Right lobe of liver (tissue), 6 donors: ENCODE measurements around the gene DNAJC5. TPM values are rescaled to one million over a fixed set of nuclear protein-coding genes. Genes with fewer than 3 reads are reported as not detected.

Experiments used
- ATAC-seq, 4 donors: fragments of 200-7000 bp; cut with Tn5 transposase; one replicate each; pipeline ENCODE4 v1.9.1; 2020; ENCODE audit warnings: mild to moderate bottlenecking in 4 of 4, moderate library complexity in 4 of 4
- DNase-seq, 3 donors: peaks; one replicate each; pipeline ENCODE4 v3.0.0-alpha.2; 2020
- H3K27ac ChIP-seq, 3 donors: fragments of 200-600 bp; one replicate each; pipeline ENCODE4 v1.8.0; 2022
- H3K27me3 ChIP-seq, 2 donors: fragments of 200-600 bp; one replicate each; pipeline ENCODE4 v1.8.0; 2022
- H3K36me3 ChIP-seq, 4 donors: fragments of 200-600 bp; sonication (generic) in 1 of 4; one replicate each; pipeline versions ENCODE4 v1.5.1 to v1.8.0; 2017 to 2022; ENCODE audit warnings: control low read depth in 1 of 4
- H3K4me1 ChIP-seq, 4 donors: fragments of 200-600 bp; sonication (generic) in 1 of 4; one replicate each; pipeline versions ENCODE4 v1.5.1 to v1.8.0; 2017 to 2022; ENCODE audit warnings: control low read depth in 1 of 4
- H3K4me3 ChIP-seq, 3 donors: fragments of 200-600 bp; one replicate each; pipeline ENCODE4 v1.8.0; 2022
- H3K9me3 ChIP-seq, 4 donors: fragments of 200-600 bp; sonication (generic) in 1 of 4; one replicate each; pipeline versions ENCODE4 v1.5.1 to v1.8.0; 2017 to 2022; ENCODE audit warnings: control low read depth in 1 of 4
- POLR2A ChIP-seq: fragments of 450-650 bp; IDR thresholded peaks from one replicate; pipeline ENCODE4 v1.6.1; 2017; ENCODE audit warnings: antibody characterized with exemption, mild to moderate bottlenecking
- WGBS: methylation state at CpG from one replicate; pipeline ENCODE4 v1.1.6; 2018; ENCODE audit warnings: low coverage, low lambda C conversion rate; ENCODE audit not compliant: insufficient coverage; ENCODE audit errors: missing lambda C conversion rate; 5-methylcytosine and 5-hydroxymethylcytosine counted together
- intact Hi-C, 2 donors: fragments of 100-400 bp; cut with DNase I; formaldehyde crosslinking; loops; one replicate each; pipeline versions ENCODE4 v1.11.2 to v1.14.1; 2022
- total RNA-seq, 6 experiments: library from RNA; depleted of rRNA in 2 of 6; stranded (reverse); fragments of >200 nt in 2 of 6; fragmentation: NEBNext Ultra II Directional in 3 of 6; extraction: Animal tissue kit (Norgen Biotek cat#: 25700) in 3 of 6; gene quantifications; one replicate each; pipeline versions ENCODE4 v1.1.0 to v1.2.4, GENCODE V29; 2016 to 2023
- TF ChIP-seq, protein P1 (sequence below), 4 donors: fragments of 200-600 bp in 3 of 4; fragments of 450-650 bp in 1 of 4; IDR thresholded peaks; one replicate each; pipeline versions ENCODE4 v1.5.1 to v1.8.0; 2016 to 2022; ENCODE audit warnings: antibody characterized with exemption in 4 of 4, mild to moderate bottlenecking in 2 of 4
- donor health status: DM: no; HTN: yes; CAD: no.
- donor health status: DM: no; HTN: no; CAD: no.
- donor health status: DM: no; HTN: no; CAD: no.
- donor health status: DM: no; HTN: yes; CAD: no.
- donor health status: DM: no; HTN: yes; CAD: no.

The DNAJC5 gene
- total RNA-seq, 6 experiments from 2014 or later: 10.7 to 26.0 (median 15.1) TPM

DNA sequence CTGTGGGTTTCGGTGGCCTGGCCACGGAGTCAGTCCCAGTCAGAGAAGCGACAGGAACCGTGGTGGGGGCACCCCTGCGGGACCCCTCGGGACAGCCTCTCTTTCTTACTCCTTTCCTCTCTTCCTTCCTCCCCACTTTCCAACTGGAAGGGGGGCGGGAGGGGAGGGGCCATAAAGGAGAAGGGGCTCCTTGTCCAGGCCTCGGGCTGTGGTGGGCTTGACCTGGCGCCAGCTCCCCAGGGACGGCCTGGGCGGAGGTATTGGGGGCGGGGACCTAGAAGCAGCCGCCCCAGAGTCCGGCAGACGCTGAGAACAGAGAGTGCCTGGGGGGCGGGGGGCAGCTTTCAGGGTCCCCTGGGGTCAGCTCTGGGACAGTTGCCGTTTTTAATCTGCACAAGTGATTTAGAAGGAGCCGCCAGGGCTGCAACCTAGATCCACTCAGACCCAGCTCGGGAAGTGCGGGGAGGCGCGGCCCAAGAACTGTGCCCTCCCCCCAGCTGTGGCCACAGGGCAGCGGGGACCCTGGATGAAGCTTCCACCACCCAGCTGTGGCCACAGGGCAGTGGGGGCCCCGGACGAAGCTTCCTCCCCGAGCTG, 40.1 kb upstream of the DNAJC5 start:
- no peak for DNase-seq
- Histone ChIP-seq H3K4me1 (no peaks in the 10 kb centered on the region), H3K4me3 (no peak overlapping the region), H3K27me3 (no peaks in the 10 kb centered on the region), H3K9me3 (no peaks in the 10 kb centered on the region), H3K36me3 (no peaks in the 10 kb centered on the region), H3K27ac (peak overlapping the region; percentile 50 to 77 (median 51))
- TF ChIP-seq, protein P1, sequence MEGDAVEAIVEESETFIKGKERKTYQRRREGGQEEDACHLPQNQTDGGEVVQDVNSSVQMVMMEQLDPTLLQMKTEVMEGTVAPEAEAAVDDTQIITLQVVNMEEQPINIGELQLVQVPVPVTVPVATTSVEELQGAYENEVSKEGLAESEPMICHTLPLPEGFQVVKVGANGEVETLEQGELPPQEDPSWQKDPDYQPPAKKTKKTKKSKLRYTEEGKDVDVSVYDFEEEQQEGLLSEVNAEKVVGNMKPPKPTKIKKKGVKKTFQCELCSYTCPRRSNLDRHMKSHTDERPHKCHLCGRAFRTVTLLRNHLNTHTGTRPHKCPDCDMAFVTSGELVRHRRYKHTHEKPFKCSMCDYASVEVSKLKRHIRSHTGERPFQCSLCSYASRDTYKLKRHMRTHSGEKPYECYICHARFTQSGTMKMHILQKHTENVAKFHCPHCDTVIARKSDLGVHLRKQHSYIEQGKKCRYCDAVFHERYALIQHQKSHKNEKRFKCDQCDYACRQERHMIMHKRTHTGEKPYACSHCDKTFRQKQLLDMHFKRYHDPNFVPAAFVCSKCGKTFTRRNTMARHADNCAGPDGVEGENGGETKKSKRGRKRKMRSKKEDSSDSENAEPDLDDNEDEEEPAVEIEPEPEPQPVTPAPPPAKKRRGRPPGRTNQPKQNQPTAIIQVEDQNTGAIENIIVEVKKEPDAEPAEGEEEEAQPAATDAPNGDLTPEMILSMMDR (IDR thresholded peaks at IDR 0.05): no peak
- TF ChIP-seq POLR2A: no peak
- intact Hi-C loops: no loop called here
- 3% methylated on average over 5 of the region's 26 CpGs for WGBS
- ATAC-seq: peak in 1 of 4 donors; percentile 12

DNA sequence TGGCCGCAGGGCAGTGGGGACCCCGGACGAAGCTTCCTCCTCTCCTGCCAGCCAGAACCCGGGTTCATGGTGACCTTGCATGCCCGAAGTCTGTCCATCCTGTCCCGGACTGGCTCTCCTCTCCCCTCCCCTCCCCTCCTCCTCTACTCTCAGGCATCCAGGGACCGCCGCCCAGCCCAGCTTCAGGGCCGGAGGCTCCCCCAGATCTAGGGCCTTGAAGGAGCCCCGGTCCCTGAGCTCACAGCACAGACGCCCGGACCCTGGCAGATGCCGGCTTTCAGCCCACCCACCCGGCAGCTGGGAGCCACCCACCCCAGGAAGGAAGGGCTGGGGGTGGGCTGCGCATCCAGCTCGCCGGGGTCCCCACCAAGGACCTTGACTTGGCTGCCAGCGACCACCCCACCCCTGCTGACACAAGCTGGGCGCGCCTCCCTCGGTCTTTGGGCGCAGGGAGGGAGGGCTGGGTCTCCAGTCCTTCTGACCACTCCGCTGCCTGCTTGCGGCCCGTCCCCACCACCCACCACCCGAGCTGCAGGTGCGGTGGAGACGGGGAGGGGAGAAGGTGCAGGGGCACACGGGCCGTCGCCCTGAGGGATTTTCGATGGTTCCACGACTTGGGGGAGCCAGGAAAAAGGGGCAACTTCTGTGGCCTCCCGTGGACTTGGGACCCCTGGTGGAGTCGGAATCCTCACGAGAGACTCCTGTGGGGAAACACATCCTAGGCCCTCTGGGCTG, 39.4 kb upstream of the DNAJC5 start:
- ATAC-seq: no peak
- intact Hi-C loops: no loop called here

DNA sequence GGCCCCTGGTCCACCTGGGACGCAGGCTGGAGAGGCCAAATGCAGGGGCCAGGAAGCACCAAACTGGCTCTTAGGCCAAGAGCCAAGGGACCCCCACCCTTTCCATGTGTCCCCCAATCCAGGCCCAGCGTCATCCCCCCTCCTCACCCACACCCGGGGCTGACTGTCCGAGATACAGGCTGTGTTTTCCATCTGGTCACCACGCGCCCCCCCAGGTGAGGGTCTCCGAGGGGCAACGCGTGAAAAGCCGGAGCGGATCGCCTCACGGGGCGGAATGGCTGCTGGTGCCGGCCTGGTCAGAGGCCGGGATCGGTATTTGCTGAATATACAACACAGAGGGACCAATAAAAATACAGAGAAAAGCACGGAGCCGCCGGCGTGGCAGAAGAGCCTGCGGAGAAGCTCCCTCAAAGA, 38.8 kb upstream of the DNAJC5 start:
- TF ChIP-seq POLR2A: no peak
- TF ChIP-seq, protein P1 (IDR thresholded peaks at IDR 0.05): no peak
- H3K27me3 ChIP-seq: no peaks in the 10 kb centered on the region
- WGBS: 65% methylated on average over 15 of the region's 22 CpGs
- H3K4me3 ChIP-seq: no peak overlapping the region
- no peak overlapping the region for H3K27ac ChIP-seq
- ATAC-seq (no peak), DNase-seq (no peak)
- no peaks in the 10 kb centered on the region for H3K4me1 ChIP-seq
- no peaks in the 10 kb centered on the region for H3K9me3 ChIP-seq
- no peaks in the 10 kb centered on the region for H3K36me3 ChIP-seq
- intact Hi-C loops: no loop called here

More for the DNA sequence above, 39.4 kb upstream of the DNAJC5 start:
- no peaks in the 10 kb centered on the region for H3K4me1 ChIP-seq
- H3K9me3 ChIP-seq: no peaks in the 10 kb centered on the region
- no peaks in the 10 kb centered on the region for H3K27me3 ChIP-seq
- peak overlapping the region; percentile 50 to 77 (median 51) for H3K27ac ChIP-seq
- WGBS: 20% methylated on average over 2 of the region's 36 CpGs
- TF ChIP-seq, protein P1 (IDR thresholded peaks at IDR 0.05): no peak
- TF ChIP-seq POLR2A: no peak
- H3K36me3 ChIP-seq: no peaks in the 10 kb centered on the region
- DNase-seq: no peak
- no peak overlapping the region for H3K4me3 ChIP-seq

DNA sequence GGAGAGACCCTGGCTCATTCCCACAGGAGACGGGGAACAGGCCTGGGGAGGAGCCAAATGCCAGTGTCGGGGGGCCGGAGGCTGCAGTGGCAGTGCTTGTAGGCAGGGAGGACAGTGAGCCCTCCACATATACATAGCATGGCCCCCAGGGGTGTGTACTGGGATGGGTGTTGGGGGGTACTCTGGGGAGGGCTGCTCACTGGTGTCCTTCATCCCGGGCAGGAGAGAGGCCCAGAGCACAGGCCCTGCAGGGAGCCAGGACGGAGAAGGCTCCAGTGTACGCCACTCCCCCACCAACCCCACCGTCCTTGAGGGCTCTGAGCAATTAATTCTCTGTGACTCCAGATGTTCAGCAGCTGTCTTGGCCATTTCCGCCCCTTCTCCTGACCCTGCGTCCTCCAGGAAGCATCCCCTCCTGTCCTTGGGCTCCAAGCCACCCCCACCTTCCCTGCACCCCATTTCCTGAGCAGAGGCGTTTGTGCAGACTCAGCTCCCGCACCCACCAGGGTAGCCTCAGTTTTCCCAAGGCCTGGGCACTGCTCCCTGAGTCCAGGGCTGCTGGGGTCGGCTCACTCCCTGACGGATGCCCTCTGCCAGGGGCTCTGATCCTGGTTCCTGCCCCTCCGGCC, 37.0 kb upstream of the DNAJC5 start:
- no peak overlapping the region for H3K4me3 ChIP-seq
- TF ChIP-seq POLR2A: no peak
- TF ChIP-seq, protein P1 (IDR thresholded peaks at IDR 0.05): no peak
- H3K4me1 ChIP-seq: peaks cover 0 to under 1% (median 0%) of the 10 kb centered on the region in 4 donors
- intact Hi-C loops: no loop called here
- H3K9me3 ChIP-seq: no peaks in the 10 kb centered on the region
- H3K27ac ChIP-seq: no peak overlapping the region
- DNase-seq: peak in 1 of 3 donors; percentile 58
- peaks cover 0 to 8% (median 0%) of the 10 kb centered on the region in 4 donors for H3K36me3 ChIP-seq
- ATAC-seq: peak; percentile 8 to 26 (median 23)
- WGBS: 39% methylated on average over 7 of the region's 14 CpGs
- H3K27me3 ChIP-seq: no peaks in the 10 kb centered on the region
